OCI-LY7 (cell line): ENCODE results near the gene CHST13.

Experiments used
- CTCF ChIP-seq: fragments of 200-600 bp; sonication (generic); conservative IDR thresholded peaks from 2 replicates; pipeline ENCODE4 v1.5.1; 2014; ENCODE audit warnings: mild to moderate bottlenecking, antibody characterized with exemption, low read length, moderate library complexity, mixed read lengths
- EZH2phosphoT487 ChIP-seq: fragments of 200-600 bp; sonication (generic); IDR thresholded peaks from 2 replicates; pipeline ENCODE4 v1.6.1; 2018; ENCODE audit warnings: low read depth, borderline replicate concordance, mild to moderate bottlenecking, mixed run types, antibody characterized with exemption, low read length, moderate library complexity, mixed read lengths

- no peak for TF ChIP-seq CTCF
- no peak for TF ChIP-seq EZH2phosphoT487
These were observed 38.9 kb downstream of the CHST13 start for GRCh38 chr3:126562737-126563276.
